AG09319 (cell line): ENCODE results near the gene LANCL2.

Source experiments
- DNase-seq: peaks from one replicate; pipeline ENCODE4 v3.0.0-alpha.2; 2010; ENCODE audit warnings: low read depth; ENCODE audit errors: extremely low read depth
- CTCF ChIP-seq: IDR thresholded peaks from 2 replicates; pipeline ENCODE4 v1.5.1; 2011; ENCODE audit warnings: low read depth, mild to moderate bottlenecking, inconsistent platforms, low read length, moderate library complexity

Gene LANCL2

DNA sequence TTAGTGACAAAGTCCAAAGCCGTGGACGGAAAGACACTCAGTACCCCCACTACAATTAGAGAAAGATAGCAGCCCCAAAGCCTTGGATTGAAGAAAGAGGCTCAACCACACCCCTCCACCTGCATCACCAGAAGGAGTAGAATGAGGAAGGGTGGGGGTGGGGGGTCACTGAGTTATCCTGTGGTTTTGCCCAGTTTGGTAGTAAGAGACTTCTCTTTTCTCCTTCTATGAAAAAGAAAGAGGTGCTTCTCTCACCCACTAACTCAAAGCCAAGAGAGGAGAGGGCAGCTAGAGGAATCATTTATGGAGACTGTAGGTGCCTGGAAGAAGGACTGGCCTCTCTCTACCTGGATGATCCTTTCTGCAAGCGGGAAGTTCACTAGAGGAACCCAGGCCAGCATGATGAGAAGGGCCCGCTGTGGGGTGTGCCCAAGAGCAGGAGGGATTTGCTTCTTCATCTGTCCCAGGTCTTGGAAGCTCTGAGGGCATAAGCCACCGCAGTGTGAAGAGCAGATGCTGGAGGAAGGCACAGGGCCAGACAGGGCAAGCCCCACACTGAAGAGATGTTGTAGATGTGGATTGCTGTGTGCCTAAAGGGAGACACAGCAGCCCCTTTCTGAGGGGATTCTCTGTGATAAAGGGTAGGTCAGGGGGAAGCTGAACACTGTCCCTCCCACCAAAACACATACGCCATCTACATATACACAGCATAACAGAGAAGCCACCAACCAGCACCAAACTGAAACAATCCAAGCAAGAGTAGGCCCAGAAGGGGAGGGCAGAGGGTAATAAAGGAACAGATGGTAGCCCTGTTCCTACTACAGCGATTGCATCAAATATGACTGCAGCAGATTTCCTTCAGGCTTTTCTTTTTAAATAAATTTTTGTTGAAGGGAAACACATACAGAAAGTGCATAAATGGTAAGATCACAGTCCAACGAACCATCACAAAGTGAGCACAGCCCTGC is 25.8 kb upstream of the LANCL2 start:
- no peak for DNase-seq
- TF ChIP-seq CTCF = no peak

- no peak for TF ChIP-seq CTCF
- DNase-seq = no peak
Observed at GRCh38 chr7:55342216-55342871, 22.8 kb upstream of the LANCL2 start.

- DNase-seq = no peak
- TF ChIP-seq CTCF = no peak
Observed at GRCh38 chr7:55343002-55343781, 21.9 kb upstream of the LANCL2 start.

DNA sequence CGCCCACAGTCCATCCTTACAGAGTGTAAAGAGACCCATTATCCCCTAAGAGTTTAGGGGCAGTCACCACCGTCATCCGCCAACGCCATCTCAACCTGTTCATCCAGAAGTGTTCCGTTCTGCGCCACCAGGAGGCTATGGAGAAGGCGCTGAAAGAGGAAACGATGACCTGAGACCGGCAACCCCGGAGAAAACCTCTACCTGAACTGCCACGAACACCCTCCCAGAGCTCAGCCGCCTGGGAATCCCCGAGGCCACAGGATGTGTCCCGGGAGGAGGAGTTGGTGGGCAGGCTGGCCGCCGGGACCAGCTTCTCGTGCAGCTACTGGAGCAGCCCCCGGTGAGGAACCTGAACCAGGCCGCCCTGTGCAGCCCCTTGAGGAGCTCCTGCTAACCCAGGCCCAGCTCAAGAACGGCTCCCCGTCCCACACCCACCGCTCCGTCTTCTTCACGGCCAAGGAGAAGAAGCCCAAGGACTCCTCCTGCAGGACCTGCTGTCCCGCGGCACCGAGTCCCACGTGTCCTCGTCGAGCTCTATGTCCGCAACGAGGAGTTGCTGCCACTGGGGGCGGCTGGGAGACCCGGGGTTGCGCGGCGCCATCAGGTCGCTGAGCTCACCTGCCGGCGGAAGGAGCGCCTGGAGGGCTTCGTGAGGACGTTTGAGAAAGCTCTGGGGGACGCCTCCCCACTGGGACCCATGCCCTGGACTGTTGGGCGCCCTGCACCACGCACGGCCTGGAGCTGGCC is 21.1 kb upstream of the LANCL2 start:
- no peak for TF ChIP-seq CTCF
- no peak for DNase-seq

DNA sequence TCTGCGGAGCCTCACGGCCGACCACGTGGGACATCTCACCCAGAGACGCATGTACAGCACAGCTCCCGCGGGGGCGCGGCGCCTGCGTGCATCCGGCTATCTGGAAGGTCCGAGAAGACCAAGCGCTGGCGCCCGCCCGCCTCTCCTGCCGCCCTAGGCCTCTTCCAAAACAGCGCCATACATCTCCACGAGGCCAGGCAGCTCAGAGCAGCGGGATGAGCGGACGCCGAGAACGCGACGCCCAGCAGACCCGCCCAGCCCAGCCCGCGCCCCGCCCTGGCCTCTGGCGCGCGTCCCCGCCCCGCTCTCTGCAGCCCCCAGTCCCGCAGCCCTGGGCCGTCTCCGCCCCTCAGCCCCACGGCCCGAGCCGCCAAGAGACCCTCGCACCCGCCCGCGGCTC is 20.3 kb upstream of the LANCL2 start:
- TF ChIP-seq CTCF = no peak
- DNase-seq = no peak

- DNase-seq = no peak
- TF ChIP-seq CTCF = no peak
Observed at GRCh38 chr7:55345292-55345691, 19.8 kb upstream of the LANCL2 start.
